ENCODE data around the gene SLC16A8. TPM values are rescaled to one million over a fixed set of nuclear protein-coding genes. Genes with fewer than 3 reads are reported as not detected.
"Not testable (repeated sequence)": the region's sequence is repeated elsewhere in the genome, so short reads cannot be mapped to it uniquely, and the experiment has no call there.

The SLC16A8 gene
- total and polyA plus RNA-seq, 9 donors: 0.39 to 0.52 TPM; not detected in 7

GRCh38 chr22:38079804-38080203 is 4.2 kb downstream of the SLC16A8 start:
- Histone ChIP-seq H3K9me3 (no peaks in the 10 kb centered on the region), H3K4me1 (ENCODE audit: insufficient read depth) (peaks cover 10% of the 10 kb centered on the region), H3K4me3 (no peak overlapping the region), H3K36me3 (no peaks in the 10 kb centered on the region), H3K27me3 (no peaks in the 10 kb centered on the region), H3K27ac (no peak overlapping the region)
- 80 to 88% (median 83%) methylated on average over 7 of the region's 7 CpGs for WGBS, 3 donors
- DNase-seq: no peak
- intact Hi-C loops (cut with DNase I): loop anchor here in 1 of 4 donors (10.0 kb wide), 1 partner anchor 165 kb away; no protein-coding TSS in a partner anchor
- no peak for TF ChIP-seq CTCF (IDR thresholded peaks at IDR 0.05)
- no peak for TF ChIP-seq EP300 (IDR thresholded peaks at IDR 0.05)
- TF ChIP-seq POLR2A (IDR thresholded peaks at IDR 0.05): no peak

GRCh38 chr22:38079208-38079607 is 4.8 kb downstream of the SLC16A8 start:
- not testable (repeated sequence) for H3K4me3 ChIP-seq, H3K9me3 ChIP-seq, H3K27me3 ChIP-seq, DNase-seq, H3K36me3 ChIP-seq, H3K27ac ChIP-seq
- intact Hi-C loops (cut with DNase I): loop anchor here in 1 of 4 donors (10.0 kb wide), 1 partner anchor 166 kb away; no protein-coding TSS in a partner anchor
- peaks cover 10% of the 10 kb centered on the region for H3K4me1 ChIP-seq (ENCODE audit: insufficient read depth)
- 85 to 100% (median 88%) methylated on average over 2 of the region's 2 CpGs for WGBS, 3 donors

GRCh38 chr22:38078046-38078840 is 5.7 kb downstream of the SLC16A8 start:
- Histone ChIP-seq H3K27me3 (no peaks in the 10 kb centered on the region), H3K27ac (no peak overlapping the region), H3K4me3 (no peak overlapping the region), H3K4me1 (ENCODE audit: insufficient read depth) (peaks cover 10% of the 10 kb centered on the region), H3K9me3 (no peaks in the 10 kb centered on the region), H3K36me3 (no peaks in the 10 kb centered on the region)
- DNase-seq: no peak
- WGBS, 3 donors: 67 to 73% (median 68%) methylated on average over 22 of the region's 22 CpGs
- intact Hi-C loops (cut with DNase I): loop anchor here in 1 of 4 donors (10.0 kb wide), 1 partner anchor 167 kb away; no protein-coding TSS in a partner anchor
- no peak for TF ChIP-seq EP300 (IDR thresholded peaks at IDR 0.05)
- no peak for TF ChIP-seq CTCF (IDR thresholded peaks at IDR 0.05)
- no peak for TF ChIP-seq POLR2A (IDR thresholded peaks at IDR 0.05)

- DNase-seq: no peak
- TF ChIP-seq EP300 (IDR thresholded peaks at IDR 0.05) (no peak), CTCF (IDR thresholded peaks at IDR 0.05) (no peak), POLR2A (IDR thresholded peaks at IDR 0.05) (no peak)
- Histone ChIP-seq H3K27ac (no peak overlapping the region), H3K27me3 (no peaks in the 10 kb centered on the region), H3K36me3 (no peaks in the 10 kb centered on the region), H3K9me3 (no peaks in the 10 kb centered on the region), H3K4me1 (ENCODE audit: insufficient read depth) (peaks cover 10% of the 10 kb centered on the region), H3K4me3 (no peak overlapping the region)
- WGBS, 3 donors: 31 to 58% (median 44%) methylated on average over 14 of the region's 14 CpGs
- intact Hi-C loops (cut with DNase I): loop anchor here in 1 of 4 donors (10.0 kb wide), 1 partner anchor 167 kb away; no protein-coding TSS in a partner anchor
Measured at GRCh38 chr22:38077595-38077994, 6.4 kb downstream of the SLC16A8 start.

GRCh38 chr22:38077096-38077495 is 6.9 kb downstream of the SLC16A8 start:
- TF ChIP-seq EP300 (IDR thresholded peaks at IDR 0.05) (no peak), POLR2A (IDR thresholded peaks at IDR 0.05) (no peak), CTCF (IDR thresholded peaks at IDR 0.05) (no peak)
- intact Hi-C loops (cut with DNase I): loop anchor here in 1 of 4 donors (10.0 kb wide), 1 partner anchor 168 kb away; no protein-coding TSS in a partner anchor

More at GRCh38 chr22:38077096-38077495, 6.9 kb downstream of the SLC16A8 start:
- H3K4me3 ChIP-seq: no peak overlapping the region
- no peaks in the 10 kb centered on the region for H3K27me3 ChIP-seq
- H3K27ac ChIP-seq: no peak overlapping the region
- WGBS, 3 donors: 62 to 75% (median 69%) methylated on average over 12 of the region's 12 CpGs
- DNase-seq: no peak
- peaks cover 10% of the 10 kb centered on the region for H3K4me1 ChIP-seq (ENCODE audit: insufficient read depth)
- no peaks in the 10 kb centered on the region for H3K36me3 ChIP-seq
- no peaks in the 10 kb centered on the region for H3K9me3 ChIP-seq
